ENCODE data around the gene BCKDHA. TPM values are rescaled to one million over a fixed set of nuclear protein-coding genes. Genes with fewer than 3 reads are reported as not detected.
"Not testable (repeated sequence)": the region's sequence is repeated elsewhere in the genome, so short reads cannot be mapped to it uniquely, and the experiment has no call there.

Gene BCKDHA
- total RNA-seq, 1 experiment from 2014 or later, result 17.7 TPM

- TF ChIP-seq REST (IDR thresholded peaks at IDR 0.05; ENCODE audit: low read depth), result no peak
- no peak for TF ChIP-seq JUND (IDR thresholded peaks at IDR 0.05)
- no peak for TF ChIP-seq YY1 (IDR thresholded peaks at IDR 0.05; ENCODE audit: extremely low read depth, insufficient replicate concordance, low read depth, low read length)
- TF ChIP-seq ZBTB33 (IDR thresholded peaks at IDR 0.05; ENCODE audit: extremely low read depth, insufficient replicate concordance, low read length), result no peak
- no peak for TF ChIP-seq POLR2AphosphoS5 (IDR thresholded peaks at IDR 0.05; ENCODE audit: low read depth, low read length)
- TF ChIP-seq RAD21 (IDR thresholded peaks at IDR 0.05; ENCODE audit: low read depth), result no peak
- TF ChIP-seq SRF (IDR thresholded peaks at IDR 0.05; ENCODE audit: low read depth), result no peak
- no peak for TF ChIP-seq EZH2phosphoT487 (IDR thresholded peaks at IDR 0.05; ENCODE audit: borderline replicate concordance)
Measured at GRCh38 chr19:41377977-41378709, 19.5 kb upstream of the BCKDHA start (continued).

GRCh38 chr19:41381536-41381935, 16.1 kb upstream of the BCKDHA start:
- POLR2A ChIA-PET; BruUV-seq (replicated peaks); CTCF ChIA-PET; H3K4me2 ChIP-seq (ENCODE audit: low read length); H3K4me3 ChIP-seq (replicated peaks in 1 of 2; ENCODE audit: low read depth in 1 of 2, low read length in 2 of 2); H3K79me2 ChIP-seq (ENCODE audit: insufficient read depth, low read length); H3K9ac ChIP-seq (ENCODE audit: low read length); H3K27me3 ChIP-seq (ENCODE audit: insufficient read depth, low read length); H3K9me3 ChIP-seq (ENCODE audit: control insufficient read depth in 1 of 2, insufficient read depth in 1 of 2, low read depth in 1 of 2, low read length in 2 of 2); ATAC-seq; H3K27ac ChIP-seq (ENCODE audit: low read depth, low read length); H3K9me2 ChIP-seq (ENCODE audit: insufficient read depth); H4K20me1 ChIP-seq (ENCODE audit: insufficient read depth); intact Hi-C loops (cut with micrococcal nuclease); RAD21 ChIA-PET (ENCODE audit: low non-redundant PET in 1 of 2, low total read pairs in 2 of 2, uncharacterized antibody in 2 of 2, unreplicated experiment in 2 of 2); DNase-seq (ENCODE audit: low read depth, low spot score); H3K36me3 ChIP-seq (ENCODE audit: control insufficient read depth in 1 of 2, insufficient read depth in 2 of 2, low read length in 2 of 2); H2AFZ ChIP-seq (ENCODE audit: low read depth, low read length, poor library complexity, severe bottlenecking): not testable (repeated sequence)
- H3K4me1 ChIP-seq (ENCODE audit: control insufficient read depth in 1 of 2, insufficient read depth in 2 of 2, low read length in 2 of 2), result peaks cover 10 to 26% of the 10 kb centered on the region in 2 experiments

Measured in HCT116 (cell line).